GM12801 (cell line): ENCODE measurements around the gene FCHSD1.

Experiments
- TF ChIP-seq, protein P1 (sequence below): IDR thresholded peaks from one replicate; pipeline ENCODE4 v1.5.1; 2011; ENCODE audit warnings: control low read depth; ENCODE audit not compliant: insufficient read length; ENCODE audit errors: extremely low read depth

Gene FCHSD1

GRCh38 chr5:141639357-141640050 is 11.7 kb downstream of the FCHSD1 start:
- TF ChIP-seq, protein P1, sequence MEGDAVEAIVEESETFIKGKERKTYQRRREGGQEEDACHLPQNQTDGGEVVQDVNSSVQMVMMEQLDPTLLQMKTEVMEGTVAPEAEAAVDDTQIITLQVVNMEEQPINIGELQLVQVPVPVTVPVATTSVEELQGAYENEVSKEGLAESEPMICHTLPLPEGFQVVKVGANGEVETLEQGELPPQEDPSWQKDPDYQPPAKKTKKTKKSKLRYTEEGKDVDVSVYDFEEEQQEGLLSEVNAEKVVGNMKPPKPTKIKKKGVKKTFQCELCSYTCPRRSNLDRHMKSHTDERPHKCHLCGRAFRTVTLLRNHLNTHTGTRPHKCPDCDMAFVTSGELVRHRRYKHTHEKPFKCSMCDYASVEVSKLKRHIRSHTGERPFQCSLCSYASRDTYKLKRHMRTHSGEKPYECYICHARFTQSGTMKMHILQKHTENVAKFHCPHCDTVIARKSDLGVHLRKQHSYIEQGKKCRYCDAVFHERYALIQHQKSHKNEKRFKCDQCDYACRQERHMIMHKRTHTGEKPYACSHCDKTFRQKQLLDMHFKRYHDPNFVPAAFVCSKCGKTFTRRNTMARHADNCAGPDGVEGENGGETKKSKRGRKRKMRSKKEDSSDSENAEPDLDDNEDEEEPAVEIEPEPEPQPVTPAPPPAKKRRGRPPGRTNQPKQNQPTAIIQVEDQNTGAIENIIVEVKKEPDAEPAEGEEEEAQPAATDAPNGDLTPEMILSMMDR, result no peak

GRCh38 chr5:141638771-141639170 is 12.4 kb downstream of the FCHSD1 start:
- TF ChIP-seq, protein P1, result no peak

DNA sequence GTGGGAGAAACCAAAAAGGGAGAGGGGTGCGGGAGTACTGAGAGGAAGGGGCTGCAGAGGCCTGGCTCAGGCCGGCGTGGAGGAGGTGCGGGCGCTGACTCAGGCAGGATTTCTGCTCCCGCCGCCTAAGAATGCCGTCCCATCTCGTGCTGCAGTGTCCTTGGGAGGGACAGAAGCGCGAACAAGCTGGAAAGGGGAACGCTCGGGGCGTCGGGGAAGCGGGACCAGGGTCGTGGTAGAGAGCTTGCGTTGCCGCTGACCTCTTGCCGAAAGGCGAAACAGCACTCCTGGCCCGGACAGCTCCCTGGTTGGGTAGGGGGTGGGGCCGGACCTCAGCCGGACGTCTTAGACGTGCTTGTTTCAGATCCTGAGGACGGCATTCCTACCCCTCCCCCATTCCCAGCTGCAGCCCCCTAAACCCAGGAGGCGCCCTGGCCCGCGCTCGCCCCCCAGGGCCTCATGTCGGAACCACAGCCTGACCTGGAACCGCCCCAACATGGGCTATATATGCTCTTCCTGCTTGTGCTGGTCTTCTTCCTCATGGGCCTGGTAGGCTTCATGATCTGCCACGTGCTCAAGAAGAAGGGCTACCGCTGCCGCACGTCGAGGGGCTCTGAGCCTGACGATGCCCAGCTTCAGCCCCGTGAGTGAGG is 13.3 kb downstream of the FCHSD1 start:
- TF ChIP-seq, protein P1, result no peak

DNA sequence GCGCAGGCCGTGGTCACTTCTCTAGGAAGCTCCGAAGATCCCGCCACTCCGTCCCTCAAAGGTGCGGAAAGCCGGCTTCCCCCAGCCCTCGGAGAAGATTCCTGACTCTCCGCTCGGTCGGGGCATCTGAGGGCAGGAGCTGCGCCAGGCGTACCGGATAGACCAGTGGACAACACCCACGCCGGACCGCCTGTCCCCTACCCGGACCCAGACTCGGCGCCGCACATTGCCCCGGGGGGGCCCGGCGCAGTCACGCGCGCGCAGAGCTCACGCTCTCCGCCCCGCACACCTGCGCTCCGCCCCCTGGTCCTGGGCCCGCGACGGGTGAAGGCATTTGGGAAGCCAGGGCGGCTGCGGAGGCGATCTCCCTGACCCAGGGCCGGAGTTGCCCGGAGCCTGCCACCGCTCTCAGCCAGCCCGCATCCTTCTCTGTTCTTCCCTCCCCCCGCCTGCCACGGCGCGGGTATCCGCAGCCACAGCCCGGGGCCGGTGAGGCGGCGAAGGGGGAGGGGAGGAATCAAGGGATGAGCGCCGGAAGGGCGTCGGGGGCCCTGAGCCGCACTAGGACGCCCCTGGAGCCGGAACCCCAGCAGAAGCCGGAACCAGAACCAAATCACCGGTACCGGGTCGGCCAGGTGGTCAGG is 14.0 kb downstream of the FCHSD1 start:
- TF ChIP-seq, protein P1, result no peak

DNA sequence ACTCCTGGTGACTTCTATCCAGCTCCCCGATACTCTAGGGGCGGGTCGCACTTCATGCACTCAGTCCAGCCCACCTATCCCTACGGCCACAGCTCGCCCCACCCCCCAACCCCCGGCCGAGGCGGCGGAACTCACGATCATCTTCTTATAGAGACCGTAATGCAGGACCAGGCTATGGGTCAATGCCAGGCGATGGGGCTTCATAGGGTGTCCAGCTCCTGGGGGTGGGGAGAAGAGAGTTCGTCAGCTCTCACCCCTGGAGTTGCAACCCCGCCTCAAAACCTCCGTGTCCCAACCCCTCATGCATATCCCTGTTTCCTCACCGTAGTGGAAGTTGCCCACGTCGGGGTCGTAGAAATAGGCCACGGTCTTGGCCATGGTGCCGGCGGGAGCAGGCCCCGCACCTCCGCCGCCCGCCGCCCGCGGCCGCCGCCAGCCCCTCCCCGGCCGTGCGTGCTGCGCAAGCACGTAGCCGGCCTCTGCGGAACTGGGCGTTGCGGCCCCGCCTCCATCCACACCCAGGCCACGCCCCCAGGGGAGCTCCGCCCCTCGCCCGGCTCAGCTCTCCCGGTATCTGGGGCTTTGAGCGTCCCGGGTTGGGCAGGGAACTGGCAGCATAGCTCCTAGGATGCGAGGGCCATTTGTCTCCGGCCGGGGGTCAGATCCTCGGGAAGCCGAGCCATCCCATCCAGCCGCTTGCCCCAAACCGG is 14.7 kb downstream of the FCHSD1 start, which contains the start of the genes HDAC3 and RELL2:
Gene HDAC3 (minus strand): TSS at position 437 of the 710 bp plus-strand sequence. CDS start 59 bp downstream, at position 378.
Gene RELL2 (plus strand): TSS at position 585 of the 710 bp plus-strand sequence. CDS start 1,229 bp downstream, outside the sequence.
- TF ChIP-seq, protein P1, result no peak

DNA sequence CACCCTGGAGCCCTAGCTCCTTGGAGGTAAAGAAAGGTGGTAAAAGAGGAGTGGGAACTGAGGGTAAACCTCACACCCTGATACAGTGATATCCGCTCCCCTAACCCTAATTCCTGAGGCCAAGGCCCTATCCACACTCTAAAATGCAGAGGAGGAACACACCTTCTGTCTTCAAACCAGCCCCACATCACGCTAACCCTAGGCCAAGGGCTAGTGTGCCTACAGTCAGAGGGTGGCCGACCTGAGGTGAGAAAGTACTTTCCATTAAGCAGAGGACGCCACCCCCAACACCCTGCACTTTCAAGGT is 15.2 kb downstream of the FCHSD1 start:
- TF ChIP-seq, protein P1, result no peak

GRCh38 chr5:141635646-141636045 is 15.6 kb downstream of the FCHSD1 start:
- TF ChIP-seq, protein P1, result no peak
